Colonic mucosa (tissue), 4 donors: Measurements from ENCODE around the gene TRIM50. TPM values are rescaled to one million over a fixed set of nuclear protein-coding genes. Genes with fewer than 3 reads are reported as not detected.

Source experiments
- DNase-seq: peaks from one replicate; pipeline ENCODE4 v3.0.0-alpha.2; 2020
- H3K27ac ChIP-seq: fragments of 200-600 bp; one replicate; pipeline ENCODE4 v1.8.0; 2021
- H3K27me3 ChIP-seq: fragments of 200-600 bp; one replicate; pipeline ENCODE4 v1.8.0; 2021
- H3K36me3 ChIP-seq: fragments of 200-600 bp; one replicate; pipeline ENCODE4 v1.8.0; 2021
- H3K4me1 ChIP-seq: fragments of 200-600 bp; one replicate; pipeline ENCODE4 v1.8.0; 2021; ENCODE audit warnings: mild to moderate bottlenecking
- H3K4me3 ChIP-seq: fragments of 200-600 bp; one replicate; pipeline ENCODE4 v1.8.0; 2021
- H3K9ac ChIP-seq, 2 donors: one replicate each; pipeline ENCODE4 v1.7.0; 2013; ENCODE audit warnings: control low read depth in 2 of 2, low read depth in 2 of 2, low read length in 2 of 2
- H3K9me3 ChIP-seq: fragments of 200-600 bp; one replicate; pipeline ENCODE4 v1.8.0; 2021
- intact Hi-C: fragments of 100-400 bp; cut with DNase I; formaldehyde crosslinking; loops from one replicate; pipeline ENCODE4 v1.14.1; 2022
- total RNA-seq, 2 donors: library from RNA; stranded (reverse); fragmentation: NEBNext Ultra II Directional in 1 of 2; extraction: Animal tissue kit (Norgen Biotek cat#: 25700) in 1 of 2; gene quantifications; one replicate each; pipeline ENCODE4 v1.2.1, GENCODE V29; 2021
- TF ChIP-seq, protein P1 (sequence below): fragments of 200-600 bp; IDR thresholded peaks from one replicate; pipeline ENCODE4 v1.8.0; 2022; ENCODE audit warnings: antibody characterized with exemption, mild to moderate bottlenecking
- donor health status: healthy.
- donor health status: DM: no; HTN: no; CAD: no.
- donor health status: DM: no; HTN: no; CAD: no.

TRIM50 gene
- total RNA-seq, 2 donors from 2014 or later, result not detected

DNA sequence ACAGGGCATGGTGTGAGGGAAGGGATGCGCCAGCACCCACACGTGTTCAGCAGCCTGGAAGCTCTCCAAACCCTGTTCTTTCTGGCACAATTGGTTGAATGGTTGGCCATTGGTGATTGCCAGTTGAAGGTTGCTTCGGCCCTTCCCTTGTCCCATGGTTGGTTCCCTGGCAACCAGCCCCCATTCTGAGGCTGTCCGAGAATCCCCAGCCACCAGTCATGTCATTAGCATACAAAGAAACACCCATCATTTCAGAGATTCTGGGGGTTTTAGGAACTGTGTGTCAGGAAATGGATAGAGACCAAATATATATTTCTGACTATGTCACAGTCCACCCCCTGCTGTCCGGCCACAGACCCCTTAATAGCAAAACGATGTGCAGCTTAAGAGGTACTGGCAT, 21.9 kb upstream of the TRIM50 start:
- no peak overlapping the region for H3K4me3 ChIP-seq
- H3K9ac ChIP-seq, result no peak overlapping the region
- H3K9me3 ChIP-seq, result no peaks in the 10 kb centered on the region
- no peak for DNase-seq
- H3K27me3 ChIP-seq, result no peaks in the 10 kb centered on the region
- intact Hi-C loops, result no loop called here
- H3K36me3 ChIP-seq, result no peaks in the 10 kb centered on the region
- H3K4me1 ChIP-seq, result no peaks in the 10 kb centered on the region
- TF ChIP-seq, protein P1, sequence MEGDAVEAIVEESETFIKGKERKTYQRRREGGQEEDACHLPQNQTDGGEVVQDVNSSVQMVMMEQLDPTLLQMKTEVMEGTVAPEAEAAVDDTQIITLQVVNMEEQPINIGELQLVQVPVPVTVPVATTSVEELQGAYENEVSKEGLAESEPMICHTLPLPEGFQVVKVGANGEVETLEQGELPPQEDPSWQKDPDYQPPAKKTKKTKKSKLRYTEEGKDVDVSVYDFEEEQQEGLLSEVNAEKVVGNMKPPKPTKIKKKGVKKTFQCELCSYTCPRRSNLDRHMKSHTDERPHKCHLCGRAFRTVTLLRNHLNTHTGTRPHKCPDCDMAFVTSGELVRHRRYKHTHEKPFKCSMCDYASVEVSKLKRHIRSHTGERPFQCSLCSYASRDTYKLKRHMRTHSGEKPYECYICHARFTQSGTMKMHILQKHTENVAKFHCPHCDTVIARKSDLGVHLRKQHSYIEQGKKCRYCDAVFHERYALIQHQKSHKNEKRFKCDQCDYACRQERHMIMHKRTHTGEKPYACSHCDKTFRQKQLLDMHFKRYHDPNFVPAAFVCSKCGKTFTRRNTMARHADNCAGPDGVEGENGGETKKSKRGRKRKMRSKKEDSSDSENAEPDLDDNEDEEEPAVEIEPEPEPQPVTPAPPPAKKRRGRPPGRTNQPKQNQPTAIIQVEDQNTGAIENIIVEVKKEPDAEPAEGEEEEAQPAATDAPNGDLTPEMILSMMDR, result no peak
- H3K27ac ChIP-seq, result no peak overlapping the region

GRCh38 chr7:73345951-73346350, 18.1 kb upstream of the TRIM50 start:
- no peak overlapping the region for H3K4me3 ChIP-seq
- no peak overlapping the region for H3K27ac ChIP-seq
- H3K27me3 ChIP-seq, result no peaks in the 10 kb centered on the region
- H3K9ac ChIP-seq, result no peak overlapping the region
- no peaks in the 10 kb centered on the region for H3K4me1 ChIP-seq
- intact Hi-C loops, result no loop called here
- no peak for DNase-seq
- no peaks in the 10 kb centered on the region for H3K9me3 ChIP-seq
- no peaks in the 10 kb centered on the region for H3K36me3 ChIP-seq
- TF ChIP-seq, protein P1, result no peak

- H3K9me3 ChIP-seq, result no peaks in the 10 kb centered on the region
- no peaks in the 10 kb centered on the region for H3K36me3 ChIP-seq
- DNase-seq, result no peak
- TF ChIP-seq, protein P1, result no peak
- no peak overlapping the region for H3K27ac ChIP-seq
- no peaks in the 10 kb centered on the region for H3K4me1 ChIP-seq
- no peak overlapping the region for H3K9ac ChIP-seq
- intact Hi-C loops, result no loop called here
- H3K27me3 ChIP-seq, result no peaks in the 10 kb centered on the region
- no peak overlapping the region for H3K4me3 ChIP-seq
These were observed 17.7 kb upstream of the TRIM50 start for GRCh38 chr7:73345538-73345937.

- Histone ChIP-seq H3K4me3 (no peak overlapping the region), H3K4me1 (no peaks in the 10 kb centered on the region), H3K36me3 (no peaks in the 10 kb centered on the region), H3K9me3 (no peaks in the 10 kb centered on the region), H3K27ac (no peak overlapping the region), H3K9ac (no peak overlapping the region), H3K27me3 (no peaks in the 10 kb centered on the region)
- DNase-seq, result no peak
- intact Hi-C loops, result loop anchor here (5.0 kb wide), 2 partner anchors 93 to 108 kb away; no protein-coding TSS in a partner anchor
- TF ChIP-seq, protein P1, result no peak
These were observed 15.9 kb upstream of the TRIM50 start for GRCh38 chr7:73343671-73344380.

DNA sequence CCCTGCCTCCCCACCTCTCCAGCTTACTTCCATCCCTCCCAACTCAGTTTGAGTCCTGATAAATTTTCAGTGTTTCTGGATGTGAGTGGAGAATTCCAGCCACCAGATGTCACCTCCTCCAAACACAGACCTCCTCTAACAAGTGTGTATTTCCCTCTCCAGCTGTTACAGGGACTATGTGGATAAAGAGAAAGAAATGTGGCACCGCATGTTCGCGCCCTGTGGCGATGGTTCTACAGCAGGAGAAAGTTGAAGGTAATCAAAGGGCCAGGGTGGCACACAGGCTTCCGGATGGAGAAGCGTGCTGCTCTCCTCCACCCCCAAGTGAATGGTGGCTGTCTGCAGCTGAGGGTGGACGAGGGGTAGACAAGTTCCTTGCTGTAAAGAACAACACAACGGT, 14.8 kb upstream of the TRIM50 start:
- intact Hi-C loops, result loop anchor here (5.0 kb wide), 2 partner anchors 95 to 110 kb away; no protein-coding TSS in a partner anchor
- no peak overlapping the region for H3K4me3 ChIP-seq
- no peak for DNase-seq
- no peak overlapping the region for H3K9ac ChIP-seq
- no peaks in the 10 kb centered on the region for H3K9me3 ChIP-seq
- no peaks in the 10 kb centered on the region for H3K27me3 ChIP-seq
- TF ChIP-seq, protein P1, result no peak
- H3K27ac ChIP-seq, result no peak overlapping the region
- H3K36me3 ChIP-seq, result no peaks in the 10 kb centered on the region
- no peaks in the 10 kb centered on the region for H3K4me1 ChIP-seq
